ENCODE measurements around the gene SYT6. TPM values are rescaled to one million over a fixed set of nuclear protein-coding genes. Genes with fewer than 3 reads are reported as not detected.
A peak's percentile ranks its signal among the peaks of the same experiment; 100 is the strongest.

Gene SYT6
- total and polyA plus RNA-seq, 2 donors (not counting 1 experiment from before 2014, with no cell fraction given): not detected

DNA sequence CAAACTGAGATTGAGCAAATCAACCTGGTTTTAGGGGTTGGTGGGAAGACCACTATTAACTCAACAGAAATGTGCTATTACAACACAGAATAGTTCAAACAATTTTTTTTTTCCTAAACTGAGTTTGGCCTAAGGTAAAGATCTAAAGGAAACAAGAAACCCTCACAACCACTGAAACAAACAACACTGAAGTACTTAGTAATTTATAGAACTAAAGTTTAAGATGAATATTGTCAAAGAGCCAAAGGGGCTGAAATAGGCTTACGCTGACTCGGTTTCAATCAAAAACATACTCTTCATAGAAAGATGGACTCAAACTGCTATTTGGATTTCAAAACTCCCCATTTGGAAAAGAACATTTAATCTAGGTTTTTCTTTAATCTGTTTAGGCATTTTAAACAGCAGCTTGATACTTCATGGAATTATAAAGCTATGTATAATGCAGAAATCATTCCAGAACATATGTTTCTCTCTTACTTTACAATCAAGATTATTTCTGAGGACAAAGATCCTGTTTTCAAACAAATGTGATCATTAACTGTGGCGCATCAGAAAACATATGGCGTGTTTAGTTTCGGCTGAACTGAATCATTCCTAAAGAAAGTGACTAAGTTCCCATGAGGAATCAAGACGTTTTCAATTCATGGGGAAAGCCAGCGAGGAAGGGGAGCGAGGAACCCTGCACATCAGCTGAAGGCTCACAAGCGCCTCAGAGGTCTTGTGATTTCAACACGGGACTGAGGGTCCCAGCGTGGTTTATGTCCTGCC lies 62.7 kb downstream of the SYT6 start:
- Histone ChIP-seq H3K36me3 (ENCODE audit: control insufficient read depth, insufficient read depth, low read length) (no peaks in the 10 kb centered on the region), H3K27ac (ENCODE audit: insufficient read depth, low read length) (no peak overlapping the region), H4K20me1 (ENCODE audit: control insufficient read depth, extremely low read depth, insufficient read depth, low read length) (no peaks in the 10 kb centered on the region), H3K4me1 (ENCODE audit: control insufficient read depth, extremely low read depth, insufficient read depth, low read length) (no peaks in the 10 kb centered on the region), H3K9me3 (ENCODE audit: control insufficient read depth, insufficient read depth, low read depth, low read length) (no peaks in the 10 kb centered on the region), H3K9ac (ENCODE audit: insufficient read depth, low read length) (no peak overlapping the region), H3K79me2 (ENCODE audit: control insufficient read depth, insufficient read depth, low read length) (no peaks in the 10 kb centered on the region), H3K4me2 (ENCODE audit: extremely low read depth, insufficient read depth, low read length) (no peak overlapping the region), H3K27me3 (ENCODE audit: control insufficient read depth, insufficient read depth, low read length) (peaks cover 17% of the 10 kb centered on the region), H2AFZ (ENCODE audit: low read length) (no peak overlapping the region), H3K4me3 (replicated peaks in 1 of 4; ENCODE audit: control extremely low read depth in 1 of 4, insufficient read depth in 1 of 4, low read depth in 3 of 4, low read length in 4 of 4) (no peak overlapping the region)
- TF ChIP-seq, protein P1, sequence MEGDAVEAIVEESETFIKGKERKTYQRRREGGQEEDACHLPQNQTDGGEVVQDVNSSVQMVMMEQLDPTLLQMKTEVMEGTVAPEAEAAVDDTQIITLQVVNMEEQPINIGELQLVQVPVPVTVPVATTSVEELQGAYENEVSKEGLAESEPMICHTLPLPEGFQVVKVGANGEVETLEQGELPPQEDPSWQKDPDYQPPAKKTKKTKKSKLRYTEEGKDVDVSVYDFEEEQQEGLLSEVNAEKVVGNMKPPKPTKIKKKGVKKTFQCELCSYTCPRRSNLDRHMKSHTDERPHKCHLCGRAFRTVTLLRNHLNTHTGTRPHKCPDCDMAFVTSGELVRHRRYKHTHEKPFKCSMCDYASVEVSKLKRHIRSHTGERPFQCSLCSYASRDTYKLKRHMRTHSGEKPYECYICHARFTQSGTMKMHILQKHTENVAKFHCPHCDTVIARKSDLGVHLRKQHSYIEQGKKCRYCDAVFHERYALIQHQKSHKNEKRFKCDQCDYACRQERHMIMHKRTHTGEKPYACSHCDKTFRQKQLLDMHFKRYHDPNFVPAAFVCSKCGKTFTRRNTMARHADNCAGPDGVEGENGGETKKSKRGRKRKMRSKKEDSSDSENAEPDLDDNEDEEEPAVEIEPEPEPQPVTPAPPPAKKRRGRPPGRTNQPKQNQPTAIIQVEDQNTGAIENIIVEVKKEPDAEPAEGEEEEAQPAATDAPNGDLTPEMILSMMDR (conservative IDR thresholded peaks at IDR 0.05 in 1 of 2, IDR thresholded peaks at IDR 0.05 in 1 of 2; ENCODE audit: low read depth in 1 of 2, low read length in 2 of 2): no peak
- peak in 1 of 2 donors; percentile 5 for DNase-seq (ENCODE audit: low read depth in 2 of 2)

DNA sequence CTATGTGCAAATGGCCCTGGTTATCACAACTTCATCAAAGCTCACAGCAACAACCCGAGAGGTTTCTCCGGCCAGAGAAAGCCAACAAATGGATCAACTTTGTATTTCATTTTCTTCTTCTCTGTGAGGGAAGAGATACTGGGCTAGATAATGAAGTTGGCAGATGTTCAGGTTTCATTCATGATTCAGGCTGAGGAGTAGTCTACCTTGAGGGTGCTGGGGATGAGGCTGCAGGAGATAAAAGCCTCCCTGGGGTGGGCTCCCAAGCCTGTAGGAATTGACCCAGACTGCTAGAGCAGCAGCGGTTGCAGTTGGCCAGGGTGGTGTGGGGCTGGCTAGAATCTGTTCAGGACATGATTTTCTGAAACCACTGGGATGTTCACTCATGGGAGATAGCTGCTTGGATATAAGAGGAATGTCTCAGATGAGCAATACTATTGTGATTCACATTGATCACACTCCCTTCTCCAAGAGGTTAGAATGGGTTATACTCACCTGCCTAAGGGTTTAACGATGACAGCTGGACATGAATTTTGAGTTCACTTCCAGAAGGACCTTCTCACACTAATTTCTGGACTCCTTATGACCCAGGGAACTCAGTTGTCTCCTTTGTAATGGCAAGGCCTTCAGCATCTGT lies 64.0 kb downstream of the SYT6 start:
- Histone ChIP-seq H3K4me1 (ENCODE audit: control insufficient read depth, extremely low read depth, insufficient read depth, low read length) (no peaks in the 10 kb centered on the region), H3K27me3 (ENCODE audit: control insufficient read depth, insufficient read depth, low read length) (peaks cover 17% of the 10 kb centered on the region), H3K27ac (ENCODE audit: insufficient read depth, low read length) (no peak overlapping the region), H3K9ac (ENCODE audit: insufficient read depth, low read length) (no peak overlapping the region), H3K79me2 (ENCODE audit: control insufficient read depth, insufficient read depth, low read length) (no peaks in the 10 kb centered on the region), H2AFZ (ENCODE audit: low read length) (no peak overlapping the region), H3K4me2 (ENCODE audit: extremely low read depth, insufficient read depth, low read length) (no peak overlapping the region), H3K9me3 (ENCODE audit: control insufficient read depth, insufficient read depth, low read depth, low read length) (no peaks in the 10 kb centered on the region), H4K20me1 (ENCODE audit: control insufficient read depth, extremely low read depth, insufficient read depth, low read length) (no peaks in the 10 kb centered on the region), H3K4me3 (replicated peaks in 1 of 4; ENCODE audit: control extremely low read depth in 1 of 4, insufficient read depth in 1 of 4, low read depth in 3 of 4, low read length in 4 of 4) (no peak overlapping the region), H3K36me3 (ENCODE audit: control insufficient read depth, insufficient read depth, low read length) (no peaks in the 10 kb centered on the region)
- TF ChIP-seq, protein P1 (conservative IDR thresholded peaks at IDR 0.05 in 1 of 2, IDR thresholded peaks at IDR 0.05 in 1 of 2; ENCODE audit: low read depth in 1 of 2, low read length in 2 of 2): no peak
- TF ChIP-seq EZH2 (IDR thresholded peaks at IDR 0.05; ENCODE audit: low read length, missing control alignments): no peak
- DNase-seq (ENCODE audit: low read depth in 2 of 2): no peak

DNA sequence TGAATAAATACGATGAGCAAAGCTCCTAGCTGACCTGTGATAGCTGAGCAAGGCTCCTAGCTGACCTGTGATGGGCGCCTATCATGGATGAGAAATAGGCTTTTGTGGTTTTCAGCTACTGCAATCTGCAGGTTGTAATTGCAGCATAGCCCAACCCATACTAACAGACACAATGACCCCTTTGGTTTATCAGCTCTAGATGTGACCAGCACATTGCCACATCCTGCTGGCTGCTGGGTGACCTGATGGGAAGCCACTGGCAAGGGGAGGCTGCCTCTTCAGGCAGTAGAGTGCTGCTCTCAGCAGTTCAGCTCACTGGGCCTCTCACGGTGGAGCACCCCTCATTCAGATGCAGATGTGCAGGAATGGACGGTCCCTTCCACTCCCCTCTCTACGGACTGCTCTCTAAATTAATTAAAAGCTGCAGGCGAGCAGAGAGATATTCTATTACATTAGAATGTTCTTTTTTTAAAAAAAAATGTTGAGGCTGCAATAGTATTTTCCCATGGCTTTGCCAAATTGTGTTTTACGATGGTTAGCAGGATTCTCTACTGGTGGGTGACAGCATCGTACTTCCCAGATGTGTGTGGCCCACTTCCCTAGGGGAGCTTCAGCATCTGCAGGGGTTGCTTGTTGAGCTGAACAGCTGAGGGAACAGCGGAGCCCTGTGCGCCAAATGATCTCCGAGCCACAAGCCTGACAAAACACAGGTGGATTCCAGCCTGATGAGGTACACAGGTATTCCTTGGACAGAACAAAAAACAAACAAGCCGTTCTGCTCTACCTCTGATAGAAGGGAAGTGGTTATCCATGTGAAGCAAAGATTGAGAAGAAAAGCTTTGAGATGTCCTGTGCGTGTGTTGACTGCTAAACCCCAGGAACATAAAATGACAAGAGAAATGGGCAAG lies 65.0 kb downstream of the SYT6 start:
- no peaks in the 10 kb centered on the region for H3K36me3 ChIP-seq (ENCODE audit: control insufficient read depth, insufficient read depth, low read length)
- no peaks in the 10 kb centered on the region for H3K79me2 ChIP-seq (ENCODE audit: control insufficient read depth, insufficient read depth, low read length)
- H4K20me1 ChIP-seq (ENCODE audit: control insufficient read depth, extremely low read depth, insufficient read depth, low read length): no peaks in the 10 kb centered on the region
- H3K27me3 ChIP-seq (ENCODE audit: control insufficient read depth, insufficient read depth, low read length): peaks cover 21% of the 10 kb centered on the region
- no peaks in the 10 kb centered on the region for H3K9me3 ChIP-seq (ENCODE audit: control insufficient read depth, insufficient read depth, low read depth, low read length)
- no peak overlapping the region for H3K9ac ChIP-seq (ENCODE audit: insufficient read depth, low read length)
- H3K27ac ChIP-seq (ENCODE audit: insufficient read depth, low read length): no peak overlapping the region
- no peak overlapping the region for H3K4me3 ChIP-seq (replicated peaks in 1 of 4; ENCODE audit: control extremely low read depth in 1 of 4, insufficient read depth in 1 of 4, low read depth in 3 of 4, low read length in 4 of 4)
- TF ChIP-seq, protein P1 (conservative IDR thresholded peaks at IDR 0.05 in 1 of 2, IDR thresholded peaks at IDR 0.05 in 1 of 2; ENCODE audit: low read depth in 1 of 2, low read length in 2 of 2): no peak
- no peak for TF ChIP-seq EZH2 (IDR thresholded peaks at IDR 0.05; ENCODE audit: low read length, missing control alignments)
- no peaks in the 10 kb centered on the region for H3K4me1 ChIP-seq (ENCODE audit: control insufficient read depth, extremely low read depth, insufficient read depth, low read length)
- H3K4me2 ChIP-seq (ENCODE audit: extremely low read depth, insufficient read depth, low read length): no peak overlapping the region
- no peak overlapping the region for H2AFZ ChIP-seq (ENCODE audit: low read length)
- no peak for DNase-seq (ENCODE audit: low read depth in 2 of 2)
